Right kidney (tissue), 1 donor: ENCODE results near the gene MBTD1.

Experiments
- DNase-seq: peaks from one replicate; pipeline ENCODE4 v3.0.0-alpha.2; 2016

The MBTD1 gene

DNA sequence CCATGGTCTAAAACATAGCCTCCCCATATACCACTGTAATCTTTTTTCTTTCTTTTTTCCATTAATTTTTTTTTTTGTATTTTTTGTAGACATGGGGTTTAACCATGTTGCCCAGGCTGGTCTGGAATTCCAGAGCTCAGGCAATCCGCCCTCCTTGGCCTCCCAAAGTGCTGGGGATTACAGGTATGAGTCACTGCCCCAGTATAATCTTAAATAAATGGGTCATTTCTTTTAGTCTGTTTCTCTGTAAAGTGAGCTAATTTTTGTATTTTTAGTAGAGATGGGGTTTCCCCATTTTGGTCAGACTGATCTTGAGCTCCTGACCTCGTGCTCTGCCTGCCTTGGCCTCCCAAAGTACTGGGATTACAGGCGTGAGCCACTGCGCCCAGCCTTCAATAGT, 112.2 kb downstream of the MBTD1 start:
- no peak for DNase-seq

DNA sequence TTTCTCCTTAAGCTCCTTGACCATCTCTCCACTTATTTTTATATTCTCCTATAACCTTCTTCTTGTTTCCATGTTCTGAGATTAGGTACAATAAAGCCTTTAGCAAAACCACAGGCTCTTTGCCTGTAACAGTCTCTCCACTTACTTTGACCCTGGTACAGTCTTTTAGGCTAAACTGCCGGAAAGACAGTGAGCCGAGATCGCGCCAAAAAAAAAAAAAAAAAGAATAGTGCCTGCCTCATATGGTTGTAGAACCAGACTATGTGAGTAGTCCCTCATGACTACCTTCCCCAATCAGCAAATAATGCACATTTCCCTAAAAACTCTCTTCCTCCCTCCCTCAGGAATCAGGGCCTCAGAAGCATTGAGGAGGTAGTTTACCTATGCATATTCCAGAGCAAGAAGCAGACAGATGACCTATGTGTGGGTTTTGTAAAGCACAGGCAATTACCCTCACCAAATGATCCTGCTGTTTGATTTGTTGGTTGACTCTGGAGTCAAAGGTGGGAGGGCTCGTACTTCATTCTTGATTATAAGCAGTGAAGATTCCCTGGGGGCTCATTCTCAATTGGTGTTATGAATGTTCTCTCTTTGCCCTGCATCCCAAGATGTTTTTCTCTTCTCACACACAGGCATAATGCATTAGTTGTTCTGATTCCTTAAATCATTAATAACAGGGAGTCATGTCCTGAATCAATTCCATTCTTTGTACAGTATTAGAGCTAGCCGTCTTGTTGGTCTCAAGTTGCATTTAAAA, 115.4 kb downstream of the MBTD1 start:
- peak; percentile 16 for DNase-seq

DNA sequence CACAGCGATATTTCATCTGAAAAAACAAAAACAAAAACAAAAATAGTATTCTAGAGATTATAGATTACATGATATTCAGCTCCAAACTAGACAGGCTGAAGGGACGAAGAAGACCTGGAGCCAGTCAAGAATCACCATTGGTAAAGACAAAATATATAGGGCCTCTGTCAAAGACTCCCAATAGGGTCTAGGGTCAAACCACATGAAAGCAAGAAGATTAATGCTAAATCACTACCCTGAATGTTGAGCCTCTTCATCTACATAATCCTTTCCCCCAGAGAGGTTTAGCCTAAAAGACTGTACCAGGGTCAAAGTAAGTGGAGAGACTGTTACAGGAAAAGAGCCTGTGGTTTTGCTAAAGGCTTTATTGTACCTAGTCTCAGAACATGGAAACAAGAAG, 117.3 kb downstream of the MBTD1 start:
- no peak for DNase-seq

DNA sequence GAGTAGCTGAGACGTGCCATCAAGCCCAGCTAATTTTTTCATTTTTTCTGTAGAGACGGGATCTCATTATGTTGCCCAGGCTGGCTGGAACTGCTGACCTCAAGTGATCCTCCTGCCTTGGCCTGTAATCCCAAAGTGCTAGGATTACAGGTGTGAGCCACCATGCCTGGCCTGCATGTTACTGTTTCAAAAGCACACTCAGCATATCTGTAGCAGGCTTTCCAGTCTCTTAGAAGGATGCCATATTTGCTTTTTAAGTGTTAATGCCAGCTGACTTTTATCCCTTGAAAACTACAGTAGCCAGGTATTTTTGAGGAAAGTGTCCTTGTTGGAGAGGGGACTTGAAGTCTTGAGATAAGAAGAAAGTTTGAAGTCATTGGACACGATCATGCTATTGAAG, 123.9 kb downstream of the MBTD1 start:
- no peak for DNase-seq

DNA sequence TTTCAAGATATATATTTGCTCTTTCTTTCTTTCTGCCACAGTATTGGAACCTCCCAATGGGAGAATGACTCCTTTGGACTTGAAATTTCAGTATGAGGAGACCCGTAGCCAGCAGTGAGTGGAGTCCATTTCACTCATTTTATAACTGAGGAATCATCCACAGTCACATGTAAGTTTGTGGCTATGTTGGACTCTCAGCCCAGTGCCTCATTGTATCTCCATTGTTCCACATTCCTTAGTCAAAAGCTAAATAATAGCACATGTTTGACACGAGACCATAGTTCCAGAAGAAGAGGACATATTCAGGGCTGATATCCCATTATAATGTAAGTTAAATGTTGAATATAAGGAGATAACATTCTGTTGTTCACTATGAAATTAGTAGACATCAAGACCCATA, 126.5 kb downstream of the MBTD1 start:
- no peak for DNase-seq

DNA sequence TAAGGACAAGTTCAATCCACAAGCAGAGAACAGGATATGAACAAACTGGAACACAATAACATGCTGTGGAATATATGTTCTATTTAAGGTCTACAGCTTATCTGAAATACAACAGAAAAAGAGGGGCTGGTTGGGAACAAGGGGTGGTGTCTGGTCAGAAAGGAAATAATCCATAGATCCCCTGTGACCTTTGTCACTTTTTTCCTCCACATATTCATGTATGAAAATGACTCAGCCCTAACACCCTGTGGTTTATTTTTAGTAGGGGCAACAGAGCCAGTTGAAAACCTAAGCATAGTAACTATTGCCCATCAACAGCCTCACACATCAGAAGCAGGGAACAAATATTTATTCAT, 126.9 kb downstream of the MBTD1 start:
- no peak for DNase-seq

DNA sequence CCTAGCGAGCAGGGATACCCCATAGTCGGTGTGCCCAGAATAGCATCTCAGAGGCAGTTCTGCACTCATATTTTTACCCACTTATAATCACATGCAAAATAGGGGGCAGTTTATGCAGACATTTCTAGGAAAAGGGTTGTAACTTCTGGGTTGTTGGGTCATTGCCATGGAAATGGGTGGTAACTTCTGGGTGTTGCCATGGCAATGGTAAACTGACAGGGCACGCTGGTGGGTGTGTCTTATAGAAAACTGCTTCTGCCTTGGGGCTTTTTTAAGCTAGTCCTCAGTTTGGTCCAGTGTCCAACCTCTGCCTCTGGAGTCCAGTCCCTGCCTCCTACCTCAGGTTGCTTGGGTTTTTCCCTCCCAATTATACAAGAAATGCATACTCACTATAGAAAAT, 131.8 kb downstream of the MBTD1 start:
- DNase-seq, result no peak
